SK-N-SH treated with all-trans-retinoic acid at 6 μM for 48 hours (cell line): Measurements from ENCODE around the gene ATP2B3.

Experiments used
- ATAC-seq: fragments of 200-7000 bp; cut with Tn5 transposase; 3 replicates; pipeline ENCODE4 v1.9.1; 2020; ENCODE audit warnings: mild to moderate bottlenecking, moderate library complexity
- ARNTL ChIP-seq: fragments of 450-650 bp; formaldehyde crosslinking; IDR thresholded peaks from 2 replicates; pipeline ENCODE4 v1.5.0; 2020; ENCODE audit warnings: low read depth, mild to moderate bottlenecking, moderate library complexity, borderline replicate concordance
- BACH2 ChIP-seq: fragments of 250-450 bp; sonication (Bioruptor Pico); IDR thresholded peaks from 2 replicates; pipeline ENCODE4 v1.9.0; 2021; ENCODE audit warnings: mild to moderate bottlenecking, borderline replicate concordance
- CSDC2 ChIP-seq: fragments of 250-450 bp; sonication (Bioruptor Pico); IDR thresholded peaks from 2 replicates; pipeline ENCODE4 v1.5.0; 2020; ENCODE audit warnings: mild to moderate bottlenecking, moderate library complexity
- ESRRG ChIP-seq: fragments of 250-450 bp; sonication (Bioruptor Pico); IDR thresholded peaks from 2 replicates; pipeline ENCODE4 v1.6.1; 2021; ENCODE audit warnings: mild to moderate bottlenecking
- GLIS3 ChIP-seq: fragments of 250-450 bp; sonication (Bioruptor Pico); IDR thresholded peaks from 2 replicates; pipeline ENCODE4 v1.5.0; 2020; ENCODE audit warnings: mild to moderate bottlenecking, moderate library complexity
- ISL1 ChIP-seq: fragments of 250-450 bp; sonication (Bioruptor Pico); IDR thresholded peaks from 2 replicates; pipeline ENCODE4 v2.1.2; 2022; ENCODE audit warnings: mild to moderate bottlenecking, moderate library complexity
- OSR1 ChIP-seq: fragments of 250-450 bp; sonication (Bioruptor Pico); IDR thresholded peaks from 2 replicates; pipeline ENCODE4 v1.8.0; 2022; ENCODE audit warnings: moderate library complexity, mild to moderate bottlenecking, inconsistent platforms
- PPARA ChIP-seq: fragments of 250-450 bp; sonication (Bioruptor Pico); IDR thresholded peaks from 2 replicates; pipeline ENCODE4 v1.5.0; 2020; ENCODE audit warnings: mild to moderate bottlenecking, borderline replicate concordance
- RARB ChIP-seq: fragments of 250-450 bp; sonication (Bioruptor Pico); IDR thresholded peaks from 2 replicates; pipeline ENCODE4 v1.8.0; 2021; ENCODE audit warnings: mild to moderate bottlenecking, moderate library complexity
- SNAI2 ChIP-seq: fragments of 250-450 bp; sonication (Bioruptor Pico); IDR thresholded peaks from 2 replicates; pipeline ENCODE4 v1.5.0; 2020; ENCODE audit warnings: mild to moderate bottlenecking, moderate library complexity
- TCF4 ChIP-seq: fragments of 250-450 bp; sonication (Bioruptor Pico); IDR thresholded peaks from 2 replicates; pipeline ENCODE4 v1.8.0; 2021; ENCODE audit warnings: mild to moderate bottlenecking, moderate library complexity, borderline replicate concordance
- TOX ChIP-seq: fragments of 250-450 bp; sonication (Bioruptor Pico); IDR thresholded peaks from 2 replicates; pipeline ENCODE4 v1.8.0; 2021; ENCODE audit warnings: mild to moderate bottlenecking, moderate library complexity, borderline replicate concordance
- ZC3H10 ChIP-seq: fragments of 250-450 bp; sonication (Bioruptor Pico); IDR thresholded peaks from 2 replicates; pipeline ENCODE4 v1.5.1; 2021; ENCODE audit warnings: mild to moderate bottlenecking, moderate library complexity
- ZFP3 ChIP-seq: fragments of 250-450 bp; sonication (Bioruptor Pico); IDR thresholded peaks from 2 replicates; pipeline ENCODE4 v1.5.0; 2020; ENCODE audit warnings: mild to moderate bottlenecking, moderate library complexity
- ZFP30 ChIP-seq: fragments of 450-650 bp; formaldehyde crosslinking; IDR thresholded peaks from 2 replicates; pipeline ENCODE4 v1.5.0; 2022; ENCODE audit warnings: mild to moderate bottlenecking, moderate library complexity
- ZNF565 ChIP-seq: fragments of 450-650 bp; formaldehyde crosslinking; conservative IDR thresholded peaks from 2 replicates; pipeline ENCODE4 v1.5.0; 2020; ENCODE audit warnings: low read depth, mild to moderate bottlenecking, moderate library complexity
- ZNF70 ChIP-seq: fragments of 450-650 bp; formaldehyde crosslinking; IDR thresholded peaks from 2 replicates; pipeline ENCODE4 v1.5.0; 2020; ENCODE audit warnings: mild to moderate bottlenecking, moderate library complexity
- ZNF8 ChIP-seq: fragments of 450-650 bp; formaldehyde crosslinking; IDR thresholded peaks from 2 replicates; pipeline ENCODE4 v1.5.0; 2020; ENCODE audit warnings: mild to moderate bottlenecking, moderate library complexity
- TF ChIP-seq, protein P1 (sequence below): fragments of 250-450 bp; sonication (Bioruptor Pico); IDR thresholded peaks from 2 replicates; pipeline ENCODE4 v1.8.0; 2021; ENCODE audit warnings: low read depth, mild to moderate bottlenecking, moderate library complexity, borderline replicate concordance
- TF ChIP-seq, protein P2 (sequence below): fragments of 250-450 bp; sonication (Bioruptor Pico); IDR thresholded peaks from 2 replicates; pipeline ENCODE4 v1.5.1; 2021; ENCODE audit warnings: mild to moderate bottlenecking, moderate library complexity
- TF ChIP-seq, protein P3 (sequence below): fragments of 250-450 bp; sonication (Bioruptor Pico); IDR thresholded peaks from 2 replicates; pipeline ENCODE4 v1.8.0; 2020; ENCODE audit warnings: mild to moderate bottlenecking, moderate library complexity, borderline replicate concordance
- TF ChIP-seq, protein P4 (sequence below): fragments of 250-450 bp; sonication (Bioruptor Pico); IDR thresholded peaks from 2 replicates; pipeline ENCODE4 v1.5.0; 2020; ENCODE audit warnings: mild to moderate bottlenecking, moderate library complexity
- TF ChIP-seq, protein P5 (sequence below): fragments of 250-450 bp; sonication (Bioruptor Pico); IDR thresholded peaks from 2 replicates; pipeline ENCODE4 v1.5.1; 2020; ENCODE audit warnings: low read depth, mild to moderate bottlenecking, moderate library complexity

Gene ATP2B3

DNA sequence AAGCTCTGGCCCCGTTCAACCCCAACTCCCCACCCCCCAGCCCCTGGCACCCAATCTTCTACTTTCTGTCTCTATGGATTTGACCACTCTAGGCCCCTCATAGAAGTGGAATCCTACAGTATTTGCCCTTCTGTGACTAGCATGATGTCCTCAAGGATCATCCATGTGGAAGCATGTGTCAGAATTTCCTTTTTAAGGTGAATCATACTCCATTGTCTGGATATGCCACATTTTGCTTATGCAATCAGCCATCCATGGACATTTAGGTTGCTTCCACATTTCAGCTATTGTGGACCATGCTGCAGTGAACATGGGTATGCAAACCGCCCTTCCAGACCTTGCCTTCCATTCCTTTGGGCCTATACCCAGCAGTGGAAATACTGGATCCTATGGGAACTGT, 66.0 kb downstream of the ATP2B3 start:
- TF ChIP-seq ZNF70 (CRISPR knock-in tag) (no peak), ZNF8 (CRISPR knock-in tag) (no peak)
- TF ChIP-seq, all 23 proteins: peak for 0

DNA sequence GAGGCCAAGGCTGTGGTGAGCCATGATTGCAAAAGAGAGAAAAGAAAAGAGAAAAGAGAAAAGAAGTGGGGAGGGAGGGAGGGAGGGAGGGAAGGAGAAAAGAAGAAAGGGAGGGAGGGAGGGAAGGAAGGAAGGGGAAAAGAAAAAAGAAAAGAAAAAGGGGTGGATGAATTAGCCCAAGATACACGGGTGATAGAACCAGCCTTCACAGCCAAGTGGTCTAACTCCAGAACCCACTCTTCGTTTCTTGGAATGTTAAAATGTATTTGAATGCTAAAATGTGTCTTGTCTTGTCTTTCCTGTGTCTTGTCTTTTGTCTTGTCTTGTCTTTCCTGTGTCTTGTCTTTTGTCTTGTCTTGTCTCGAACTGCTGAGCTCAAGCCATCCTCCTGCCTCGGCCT, 68.4 kb downstream of the ATP2B3 start:
- no peak for TF ChIP-seq ZNF70 (CRISPR knock-in tag)
- no peak for TF ChIP-seq ZFP3 (CRISPR knock-in tag)
- TF ChIP-seq, protein P1, sequence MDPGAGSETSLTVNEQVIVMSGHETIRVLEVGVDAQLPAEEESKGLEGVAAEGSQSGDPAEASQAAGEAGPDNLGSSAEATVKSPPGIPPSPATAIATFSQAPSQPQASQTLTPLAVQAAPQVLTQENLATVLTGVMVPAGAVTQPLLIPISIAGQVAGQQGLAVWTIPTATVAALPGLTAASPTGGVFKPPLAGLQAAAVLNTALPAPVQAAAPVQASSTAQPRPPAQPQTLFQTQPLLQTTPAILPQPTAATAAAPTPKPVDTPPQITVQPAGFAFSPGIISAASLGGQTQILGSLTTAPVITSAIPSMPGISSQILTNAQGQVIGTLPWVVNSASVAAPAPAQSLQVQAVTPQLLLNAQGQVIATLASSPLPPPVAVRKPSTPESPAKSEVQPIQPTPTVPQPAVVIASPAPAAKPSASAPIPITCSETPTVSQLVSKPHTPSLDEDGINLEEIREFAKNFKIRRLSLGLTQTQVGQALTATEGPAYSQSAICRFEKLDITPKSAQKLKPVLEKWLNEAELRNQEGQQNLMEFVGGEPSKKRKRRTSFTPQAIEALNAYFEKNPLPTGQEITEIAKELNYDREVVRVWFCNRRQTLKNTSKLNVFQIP (CRISPR knock-in tag) = no peak
- no peak for TF ChIP-seq BACH2
- no peak for TF ChIP-seq RARB (CRISPR knock-in tag)
- TF ChIP-seq SNAI2 (CRISPR knock-in tag) = no peak
- TF ChIP-seq ZC3H10 (CRISPR knock-in tag) = no peak
- no peak for TF ChIP-seq OSR1
- ATAC-seq = no peak

More for the DNA sequence above, 66.0 kb downstream of the ATP2B3 start:
- no peak for ATAC-seq

DNA sequence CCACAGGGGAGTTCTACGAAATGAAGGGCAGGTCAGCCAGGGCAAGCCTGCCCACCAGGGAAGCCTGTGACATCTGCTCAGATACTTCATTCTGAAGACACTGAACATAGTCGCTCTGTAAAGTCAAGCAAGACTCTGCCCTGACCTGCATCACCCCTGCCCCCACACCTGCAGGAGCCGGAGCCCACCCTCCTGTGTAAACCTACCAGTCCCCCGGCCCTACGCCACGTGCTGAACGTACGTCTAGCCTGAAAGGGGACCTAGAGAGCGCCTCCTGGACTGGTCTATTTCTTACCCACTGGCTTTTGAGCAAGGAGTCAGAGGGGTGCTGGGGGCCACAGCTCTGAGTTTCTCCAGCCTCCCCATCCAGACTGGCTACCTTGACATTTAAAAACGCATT, 69.9 kb downstream of the ATP2B3 start:
- no peak for TF ChIP-seq ZNF565 (CRISPR knock-in tag)
- no peak for TF ChIP-seq ESRRG (CRISPR knock-in tag)
- no peak for TF ChIP-seq BACH2
- TF ChIP-seq ZFP30 (CRISPR knock-in tag) = no peak
- TF ChIP-seq ISL1 (CRISPR knock-in tag) = no peak
- TF ChIP-seq CSDC2 (CRISPR knock-in tag) = no peak
- TF ChIP-seq, protein P2, sequence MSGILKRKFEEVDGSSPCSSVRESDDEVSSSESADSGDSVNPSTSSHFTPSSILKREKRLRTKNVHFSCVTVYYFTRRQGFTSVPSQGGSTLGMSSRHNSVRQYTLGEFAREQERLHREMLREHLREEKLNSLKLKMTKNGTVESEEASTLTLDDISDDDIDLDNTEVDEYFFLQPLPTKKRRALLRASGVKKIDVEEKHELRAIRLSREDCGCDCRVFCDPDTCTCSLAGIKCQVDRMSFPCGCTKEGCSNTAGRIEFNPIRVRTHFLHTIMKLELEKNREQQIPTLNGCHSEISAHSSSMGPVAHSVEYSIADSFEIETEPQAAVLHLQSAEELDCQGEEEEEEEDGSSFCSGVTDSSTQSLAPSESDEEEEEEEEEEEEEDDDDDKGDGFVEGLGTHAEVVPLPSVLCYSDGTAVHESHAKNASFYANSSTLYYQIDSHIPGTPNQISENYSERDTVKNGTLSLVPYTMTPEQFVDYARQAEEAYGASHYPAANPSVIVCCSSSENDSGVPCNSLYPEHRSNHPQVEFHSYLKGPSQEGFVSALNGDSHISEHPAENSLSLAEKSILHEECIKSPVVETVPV (CRISPR knock-in tag) = no peak
- no peak for TF ChIP-seq ZNF8 (CRISPR knock-in tag)
- no peak for TF ChIP-seq ZNF70 (CRISPR knock-in tag)
- TF ChIP-seq, protein P1 (CRISPR knock-in tag) = no peak
- no peak for TF ChIP-seq ARNTL (CRISPR knock-in tag)
- no peak for TF ChIP-seq RARB (CRISPR knock-in tag)
- TF ChIP-seq SNAI2 (CRISPR knock-in tag) = no peak
- no peak for ATAC-seq

DNA sequence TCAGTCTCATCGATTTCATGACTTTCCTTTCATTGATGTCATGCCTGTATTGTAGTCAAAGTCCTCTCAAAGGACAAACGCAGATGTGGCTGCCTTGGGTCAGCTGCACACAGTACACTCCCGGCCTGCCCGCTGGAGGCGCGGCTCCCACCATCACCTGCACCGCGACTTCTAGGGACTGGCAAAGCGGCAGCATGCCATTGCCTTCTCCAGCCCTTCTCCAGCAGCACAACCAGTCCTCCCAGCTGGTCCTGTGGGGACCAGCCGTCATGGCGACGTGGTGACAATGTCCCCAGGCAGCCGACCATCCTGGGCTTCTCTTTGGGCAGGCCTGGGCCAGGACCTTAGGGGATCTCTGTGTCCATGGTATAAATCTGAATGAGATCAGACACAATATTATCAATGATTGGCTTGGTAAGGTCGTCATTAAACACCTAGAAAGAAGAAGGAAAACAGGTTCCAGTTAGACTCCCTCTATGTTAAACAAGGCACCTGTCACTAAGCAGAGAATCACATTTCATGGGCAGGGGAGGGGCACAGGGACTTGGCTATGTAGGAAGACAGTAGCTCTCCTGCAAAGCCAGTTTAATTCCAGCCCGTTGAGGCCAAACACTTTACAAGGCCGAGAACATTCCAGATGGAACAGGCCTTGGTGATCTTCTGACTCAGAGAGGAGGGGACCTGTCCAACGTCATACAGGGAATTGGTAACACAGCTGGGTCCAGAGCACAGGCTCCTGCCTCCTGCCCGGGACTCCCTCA, 70.8 kb downstream of the ATP2B3 start:
- ATAC-seq = no peak
- TF ChIP-seq ZC3H10 (CRISPR knock-in tag) (no peak), ARNTL (CRISPR knock-in tag) (no peak), TCF4 (CRISPR knock-in tag) (no peak), TOX (no peak), ZFP3 (CRISPR knock-in tag) (no peak), PPARA (no peak), RARB (CRISPR knock-in tag) (no peak), GLIS3 (CRISPR knock-in tag) (no peak), SNAI2 (CRISPR knock-in tag) (no peak)
- TF ChIP-seq, protein P3, sequence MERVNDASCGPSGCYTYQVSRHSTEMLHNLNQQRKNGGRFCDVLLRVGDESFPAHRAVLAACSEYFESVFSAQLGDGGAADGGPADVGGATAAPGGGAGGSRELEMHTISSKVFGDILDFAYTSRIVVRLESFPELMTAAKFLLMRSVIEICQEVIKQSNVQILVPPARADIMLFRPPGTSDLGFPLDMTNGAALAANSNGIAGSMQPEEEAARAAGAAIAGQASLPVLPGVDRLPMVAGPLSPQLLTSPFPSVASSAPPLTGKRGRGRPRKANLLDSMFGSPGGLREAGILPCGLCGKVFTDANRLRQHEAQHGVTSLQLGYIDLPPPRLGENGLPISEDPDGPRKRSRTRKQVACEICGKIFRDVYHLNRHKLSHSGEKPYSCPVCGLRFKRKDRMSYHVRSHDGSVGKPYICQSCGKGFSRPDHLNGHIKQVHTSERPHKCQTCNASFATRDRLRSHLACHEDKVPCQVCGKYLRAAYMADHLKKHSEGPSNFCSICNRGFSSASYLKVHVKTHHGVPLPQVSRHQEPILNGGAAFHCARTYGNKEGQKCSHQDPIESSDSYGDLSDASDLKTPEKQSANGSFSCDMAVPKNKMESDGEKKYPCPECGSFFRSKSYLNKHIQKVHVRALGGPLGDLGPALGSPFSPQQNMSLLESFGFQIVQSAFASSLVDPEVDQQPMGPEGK = no peak
- TF ChIP-seq, protein P4, sequence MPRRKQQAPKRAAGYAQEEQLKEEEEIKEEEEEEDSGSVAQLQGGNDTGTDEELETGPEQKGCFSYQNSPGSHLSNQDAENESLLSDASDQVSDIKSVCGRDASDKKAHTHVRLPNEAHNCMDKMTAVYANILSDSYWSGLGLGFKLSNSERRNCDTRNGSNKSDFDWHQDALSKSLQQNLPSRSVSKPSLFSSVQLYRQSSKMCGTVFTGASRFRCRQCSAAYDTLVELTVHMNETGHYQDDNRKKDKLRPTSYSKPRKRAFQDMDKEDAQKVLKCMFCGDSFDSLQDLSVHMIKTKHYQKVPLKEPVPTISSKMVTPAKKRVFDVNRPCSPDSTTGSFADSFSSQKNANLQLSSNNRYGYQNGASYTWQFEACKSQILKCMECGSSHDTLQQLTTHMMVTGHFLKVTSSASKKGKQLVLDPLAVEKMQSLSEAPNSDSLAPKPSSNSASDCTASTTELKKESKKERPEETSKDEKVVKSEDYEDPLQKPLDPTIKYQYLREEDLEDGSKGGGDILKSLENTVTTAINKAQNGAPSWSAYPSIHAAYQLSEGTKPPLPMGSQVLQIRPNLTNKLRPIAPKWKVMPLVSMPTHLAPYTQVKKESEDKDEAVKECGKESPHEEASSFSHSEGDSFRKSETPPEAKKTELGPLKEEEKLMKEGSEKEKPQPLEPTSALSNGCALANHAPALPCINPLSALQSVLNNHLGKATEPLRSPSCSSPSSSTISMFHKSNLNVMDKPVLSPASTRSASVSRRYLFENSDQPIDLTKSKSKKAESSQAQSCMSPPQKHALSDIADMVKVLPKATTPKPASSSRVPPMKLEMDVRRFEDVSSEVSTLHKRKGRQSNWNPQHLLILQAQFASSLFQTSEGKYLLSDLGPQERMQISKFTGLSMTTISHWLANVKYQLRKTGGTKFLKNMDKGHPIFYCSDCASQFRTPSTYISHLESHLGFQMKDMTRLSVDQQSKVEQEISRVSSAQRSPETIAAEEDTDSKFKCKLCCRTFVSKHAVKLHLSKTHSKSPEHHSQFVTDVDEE (CRISPR knock-in tag) = no peak
- TF ChIP-seq, protein P5, sequence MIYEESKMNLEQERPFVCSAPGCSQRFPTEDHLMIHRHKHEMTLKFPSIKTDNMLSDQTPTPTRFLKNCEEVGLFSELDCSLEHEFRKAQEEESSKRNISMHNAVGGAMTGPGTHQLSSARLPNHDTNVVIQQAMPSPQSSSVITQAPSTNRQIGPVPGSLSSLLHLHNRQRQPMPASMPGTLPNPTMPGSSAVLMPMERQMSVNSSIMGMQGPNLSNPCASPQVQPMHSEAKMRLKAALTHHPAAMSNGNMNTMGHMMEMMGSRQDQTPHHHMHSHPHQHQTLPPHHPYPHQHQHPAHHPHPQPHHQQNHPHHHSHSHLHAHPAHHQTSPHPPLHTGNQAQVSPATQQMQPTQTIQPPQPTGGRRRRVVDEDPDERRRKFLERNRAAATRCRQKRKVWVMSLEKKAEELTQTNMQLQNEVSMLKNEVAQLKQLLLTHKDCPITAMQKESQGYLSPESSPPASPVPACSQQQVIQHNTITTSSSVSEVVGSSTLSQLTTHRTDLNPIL (CRISPR knock-in tag) = no peak
- TF ChIP-seq, all 23 proteins: peak for 0
